Neutrophil (primary cell): ENCODE measurements around the gene TTC33.

Experiments
- H3K27ac ChIP-seq: fragments of 200-600 bp; sonication (generic); 2 replicates; pipeline ENCODE4 v1.5.1; 2016; ENCODE audit warnings: mild to moderate bottlenecking, moderate library complexity
- H3K27me3 ChIP-seq: fragments of 200-600 bp; sonication (generic); 2 replicates; pipeline ENCODE4 v1.6.0; 2016; ENCODE audit warnings: mild to moderate bottlenecking
- H3K36me3 ChIP-seq: fragments of 200-600 bp; sonication (generic); 2 replicates; pipeline ENCODE4 v1.5.1; 2017
- H3K4me1 ChIP-seq, 2 experiments: fragments of 200-600 bp in 1 of 2; sonication (generic) in 1 of 2; 1 replicate in 1 of 2; 2 replicates in 1 of 2; pipeline versions ENCODE4 v1.5.1 to v1.6.1; 2013 to 2016; ENCODE audit warnings: low read depth in 1 of 2, low read length in 1 of 2, mild to moderate bottlenecking in 1 of 2, moderate library complexity in 1 of 2; ENCODE audit not compliant: control insufficient read depth in 1 of 2, insufficient read depth in 1 of 2
- H3K4me3 ChIP-seq, 2 experiments: fragments of 200-600 bp in 1 of 2; sonication (generic) in 1 of 2; 1 replicate in 1 of 2; 2 replicates in 1 of 2; pipeline ENCODE4 v1.5.1; 2013 to 2016; ENCODE audit warnings: low read depth in 1 of 2, low read length in 1 of 2, mild to moderate bottlenecking in 1 of 2, moderate library complexity in 1 of 2
- H3K9me3 ChIP-seq: fragments of 200-600 bp; sonication (generic); 2 replicates; pipeline ENCODE4 v1.5.1; 2016
- TF ChIP-seq, protein P1 (sequence below): fragments of 200-600 bp; sonication (generic); IDR thresholded peaks from 2 replicates; pipeline ENCODE4 v1.5.1; 2016; ENCODE audit warnings: antibody characterized with exemption

Gene TTC33

DNA sequence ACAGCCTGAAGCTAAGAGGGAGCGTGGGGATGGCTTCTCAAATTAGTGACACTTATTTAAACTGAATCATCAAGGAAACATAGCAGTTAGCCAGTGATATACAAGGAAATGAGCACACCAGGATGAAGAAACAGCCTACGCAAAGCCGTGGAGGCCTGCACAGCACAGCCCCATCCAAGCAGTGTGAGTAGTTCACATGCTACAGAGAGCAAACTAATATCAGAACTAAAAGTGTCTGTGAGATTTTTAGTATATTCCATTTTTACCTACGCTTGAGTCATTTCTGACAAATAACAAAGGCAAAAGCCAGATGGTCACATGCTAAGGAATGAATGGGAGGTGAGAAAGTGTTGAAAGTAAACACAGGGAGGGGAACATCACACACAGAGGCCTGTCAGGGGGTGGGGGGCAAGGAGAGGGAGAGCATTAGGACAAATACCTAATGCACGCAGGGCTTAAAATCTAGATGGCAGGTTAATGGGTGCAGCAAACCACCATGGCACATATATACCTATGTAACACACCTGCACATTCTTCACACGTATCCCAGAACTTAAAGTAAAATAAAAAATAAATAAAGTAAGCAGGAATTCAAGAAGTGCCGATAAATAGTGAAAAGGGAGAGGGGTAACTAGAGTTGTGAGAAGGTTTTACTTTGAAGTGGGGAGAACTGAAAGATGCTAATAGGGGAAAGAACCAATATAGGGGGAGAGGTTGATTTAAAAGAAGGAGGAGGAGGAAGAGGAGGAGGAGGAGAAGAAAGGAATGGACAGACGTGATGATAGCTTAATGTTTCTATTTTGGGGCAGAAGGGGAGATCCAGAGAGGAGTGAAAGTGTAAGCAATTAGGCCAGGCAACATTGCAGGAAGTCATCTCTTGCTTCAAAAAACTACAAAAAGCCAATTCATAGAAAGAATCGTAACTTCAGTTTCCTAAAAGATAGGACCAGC is 177.0 kb downstream of the TTC33 start:
- Histone ChIP-seq H3K4me1 (peaks cover 5 to 12% of the 10 kb centered on the region in 2 experiments), H3K9me3 (no peaks in the 10 kb centered on the region), H3K27me3 (no peaks in the 10 kb centered on the region), H3K4me3 (no peak overlapping the region), H3K27ac (no peak overlapping the region), H3K36me3 (no peaks in the 10 kb centered on the region)
- TF ChIP-seq, protein P1, sequence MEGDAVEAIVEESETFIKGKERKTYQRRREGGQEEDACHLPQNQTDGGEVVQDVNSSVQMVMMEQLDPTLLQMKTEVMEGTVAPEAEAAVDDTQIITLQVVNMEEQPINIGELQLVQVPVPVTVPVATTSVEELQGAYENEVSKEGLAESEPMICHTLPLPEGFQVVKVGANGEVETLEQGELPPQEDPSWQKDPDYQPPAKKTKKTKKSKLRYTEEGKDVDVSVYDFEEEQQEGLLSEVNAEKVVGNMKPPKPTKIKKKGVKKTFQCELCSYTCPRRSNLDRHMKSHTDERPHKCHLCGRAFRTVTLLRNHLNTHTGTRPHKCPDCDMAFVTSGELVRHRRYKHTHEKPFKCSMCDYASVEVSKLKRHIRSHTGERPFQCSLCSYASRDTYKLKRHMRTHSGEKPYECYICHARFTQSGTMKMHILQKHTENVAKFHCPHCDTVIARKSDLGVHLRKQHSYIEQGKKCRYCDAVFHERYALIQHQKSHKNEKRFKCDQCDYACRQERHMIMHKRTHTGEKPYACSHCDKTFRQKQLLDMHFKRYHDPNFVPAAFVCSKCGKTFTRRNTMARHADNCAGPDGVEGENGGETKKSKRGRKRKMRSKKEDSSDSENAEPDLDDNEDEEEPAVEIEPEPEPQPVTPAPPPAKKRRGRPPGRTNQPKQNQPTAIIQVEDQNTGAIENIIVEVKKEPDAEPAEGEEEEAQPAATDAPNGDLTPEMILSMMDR: no peak

DNA sequence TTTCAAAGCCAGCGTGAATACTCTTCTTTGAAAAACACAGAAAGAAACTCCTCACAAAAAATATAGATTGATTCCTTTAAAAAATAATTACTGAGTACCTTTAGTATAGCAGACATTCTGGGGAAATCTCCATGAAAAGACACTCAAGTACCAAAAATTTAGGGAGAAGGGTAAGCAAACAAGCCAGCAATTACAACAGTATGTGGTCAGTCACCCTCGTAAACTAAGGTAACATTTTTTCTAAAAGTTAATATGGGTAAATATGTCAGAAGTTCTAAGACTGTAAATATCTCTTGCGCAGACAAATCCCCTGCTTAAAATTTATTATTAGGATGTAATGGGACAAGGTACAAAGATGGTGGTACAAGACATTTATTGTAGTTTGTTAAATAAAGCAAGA is 178.0 kb downstream of the TTC33 start:
- Histone ChIP-seq H3K4me3 (no peak overlapping the region), H3K27me3 (no peaks in the 10 kb centered on the region), H3K27ac (no peak overlapping the region), H3K9me3 (no peaks in the 10 kb centered on the region), H3K4me1 (peaks cover 5 to 12% of the 10 kb centered on the region in 2 experiments), H3K36me3 (no peaks in the 10 kb centered on the region)
- TF ChIP-seq, protein P1: no peak

DNA sequence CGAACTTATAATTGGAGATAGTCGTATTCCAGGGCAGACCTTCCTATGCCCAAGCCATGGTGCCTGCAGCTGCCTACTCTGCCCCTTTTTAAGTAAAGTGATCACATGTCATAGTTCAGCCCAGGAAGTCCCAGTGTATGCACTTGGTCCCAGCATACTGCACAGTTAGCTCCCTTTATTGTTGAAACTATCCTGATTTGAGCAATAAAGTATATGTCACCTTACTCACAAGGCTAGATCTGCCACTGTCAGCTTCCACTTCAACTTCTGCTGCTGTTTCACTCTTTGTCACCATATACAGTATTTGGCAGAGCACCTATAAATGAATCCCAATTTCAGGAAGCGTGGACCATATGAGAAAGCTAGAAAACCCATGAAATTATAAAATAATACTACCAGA is 179.8 kb downstream of the TTC33 start:
- H3K4me3 ChIP-seq: no peak overlapping the region
- H3K36me3 ChIP-seq: no peaks in the 10 kb centered on the region
- H3K4me1 ChIP-seq: peaks cover 5 to 12% of the 10 kb centered on the region in 2 experiments
- H3K27me3 ChIP-seq: no peaks in the 10 kb centered on the region
- no peak overlapping the region for H3K27ac ChIP-seq
- TF ChIP-seq, protein P1: no peak
- no peaks in the 10 kb centered on the region for H3K9me3 ChIP-seq

DNA sequence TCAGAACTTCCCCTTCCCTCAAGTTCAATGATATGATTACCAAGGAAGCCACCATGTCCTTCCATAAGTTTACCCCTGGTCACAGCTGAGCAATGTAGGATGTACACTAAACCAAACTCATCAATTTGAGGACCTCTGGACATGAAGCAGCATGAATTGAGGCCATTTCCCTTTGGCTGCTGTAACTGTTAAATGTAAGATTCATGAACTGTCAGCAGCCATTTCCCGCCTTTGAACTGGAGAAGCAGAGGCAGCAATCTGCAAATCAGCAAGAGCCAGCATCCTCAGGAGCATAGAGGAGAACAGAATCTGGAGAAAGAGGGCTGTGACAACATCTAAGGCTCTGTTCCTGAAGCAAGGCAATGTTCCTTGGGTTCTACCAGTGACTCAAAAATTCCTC is 180.3 kb downstream of the TTC33 start:
- Histone ChIP-seq H3K27me3 (no peaks in the 10 kb centered on the region), H3K27ac (no peak overlapping the region), H3K4me1 (peaks cover 5 to 12% of the 10 kb centered on the region in 2 experiments), H3K36me3 (no peaks in the 10 kb centered on the region), H3K9me3 (no peaks in the 10 kb centered on the region), H3K4me3 (no peak overlapping the region)
- TF ChIP-seq, protein P1: no peak

DNA sequence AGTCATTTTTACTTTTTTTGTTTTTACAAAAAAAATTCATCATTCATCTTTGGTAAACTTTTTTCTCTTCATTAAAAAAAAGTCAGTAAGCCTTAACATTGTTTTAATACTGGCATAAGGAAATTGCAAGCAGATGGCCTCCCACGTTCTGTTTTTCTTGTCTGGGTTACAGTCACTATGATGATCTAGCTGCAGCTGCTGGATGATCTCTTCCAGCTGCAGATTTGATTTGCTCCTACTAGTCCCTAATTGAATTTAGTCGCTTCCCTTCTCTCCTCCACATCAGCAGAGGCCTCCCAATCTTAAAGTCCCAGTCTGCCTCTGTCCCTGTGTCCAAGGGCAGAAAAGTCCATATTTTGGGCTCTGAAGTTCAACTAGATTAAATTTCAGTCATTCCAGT is 182.8 kb downstream of the TTC33 start:
- H3K27me3 ChIP-seq: no peaks in the 10 kb centered on the region
- peaks cover 0 to 6% of the 10 kb centered on the region in 2 experiments for H3K4me1 ChIP-seq
- TF ChIP-seq, protein P1: no peak
- H3K9me3 ChIP-seq: no peaks in the 10 kb centered on the region
- H3K36me3 ChIP-seq: no peaks in the 10 kb centered on the region
- H3K27ac ChIP-seq: no peak overlapping the region
- H3K4me3 ChIP-seq: no peak overlapping the region
